GM15510 (cell line): ENCODE results near the gene NLRX1.

ENCODE experiments used
- POLR2A ChIP-seq: IDR thresholded peaks from 3 replicates; pipeline ENCODE4 v1.6.1; 2011; ENCODE audit warnings: borderline replicate concordance; ENCODE audit not compliant: insufficient read length; ENCODE audit errors: extremely low read depth

Gene NLRX1, protein sequence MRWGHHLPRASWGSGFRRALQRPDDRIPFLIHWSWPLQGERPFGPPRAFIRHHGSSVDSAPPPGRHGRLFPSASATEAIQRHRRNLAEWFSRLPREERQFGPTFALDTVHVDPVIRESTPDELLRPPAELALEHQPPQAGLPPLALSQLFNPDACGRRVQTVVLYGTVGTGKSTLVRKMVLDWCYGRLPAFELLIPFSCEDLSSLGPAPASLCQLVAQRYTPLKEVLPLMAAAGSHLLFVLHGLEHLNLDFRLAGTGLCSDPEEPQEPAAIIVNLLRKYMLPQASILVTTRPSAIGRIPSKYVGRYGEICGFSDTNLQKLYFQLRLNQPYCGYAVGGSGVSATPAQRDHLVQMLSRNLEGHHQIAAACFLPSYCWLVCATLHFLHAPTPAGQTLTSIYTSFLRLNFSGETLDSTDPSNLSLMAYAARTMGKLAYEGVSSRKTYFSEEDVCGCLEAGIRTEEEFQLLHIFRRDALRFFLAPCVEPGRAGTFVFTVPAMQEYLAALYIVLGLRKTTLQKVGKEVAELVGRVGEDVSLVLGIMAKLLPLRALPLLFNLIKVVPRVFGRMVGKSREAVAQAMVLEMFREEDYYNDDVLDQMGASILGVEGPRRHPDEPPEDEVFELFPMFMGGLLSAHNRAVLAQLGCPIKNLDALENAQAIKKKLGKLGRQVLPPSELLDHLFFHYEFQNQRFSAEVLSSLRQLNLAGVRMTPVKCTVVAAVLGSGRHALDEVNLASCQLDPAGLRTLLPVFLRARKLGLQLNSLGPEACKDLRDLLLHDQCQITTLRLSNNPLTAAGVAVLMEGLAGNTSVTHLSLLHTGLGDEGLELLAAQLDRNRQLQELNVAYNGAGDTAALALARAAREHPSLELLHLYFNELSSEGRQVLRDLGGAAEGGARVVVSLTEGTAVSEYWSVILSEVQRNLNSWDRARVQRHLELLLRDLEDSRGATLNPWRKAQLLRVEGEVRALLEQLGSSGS

DNA sequence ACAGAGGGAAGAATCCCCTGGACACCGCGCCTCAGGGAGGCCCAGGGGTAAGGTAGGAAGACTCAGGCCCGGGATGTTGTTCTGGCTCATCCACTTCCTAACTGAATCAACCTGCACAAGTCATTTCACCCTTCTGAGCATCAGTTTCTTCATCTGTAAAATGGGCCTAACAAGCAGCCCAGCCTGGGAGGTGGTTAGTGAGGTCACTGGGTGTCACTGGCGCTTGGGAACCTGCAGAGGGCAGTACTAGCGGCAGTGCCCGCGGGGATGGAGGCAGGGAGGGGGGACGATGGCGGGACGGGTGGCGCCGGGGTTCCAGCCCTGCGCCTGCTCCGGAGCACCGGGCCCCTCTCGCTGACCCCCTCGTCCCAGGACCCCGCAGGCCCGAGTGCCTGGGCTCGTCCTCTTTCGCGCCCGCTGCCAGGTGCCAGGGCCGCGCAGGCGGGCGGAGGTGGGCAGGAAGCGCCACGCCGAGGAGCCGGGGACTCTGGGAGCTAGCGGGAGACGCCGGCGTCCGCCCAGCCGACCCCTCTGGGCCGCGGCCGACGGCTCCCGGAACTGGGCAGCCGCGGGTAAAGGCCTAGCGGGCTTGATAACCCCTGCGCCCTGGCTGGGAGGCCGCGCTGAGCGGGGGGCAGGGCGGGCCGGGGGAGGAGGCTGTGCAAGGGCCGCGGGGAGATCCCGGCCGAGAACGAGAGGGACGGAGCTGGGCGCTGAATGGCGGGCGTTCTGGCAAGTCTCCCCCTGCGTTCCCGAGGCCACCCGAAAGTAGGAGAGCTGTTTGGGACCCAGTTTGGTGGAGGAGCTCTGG lies at the start of gene NLRX1:
Gene NLRX1, plus strand, starts transcription at position 255 of the 811 bp plus-strand sequence. CDS start 2,679 bp downstream, outside the sequence.
- TF ChIP-seq POLR2A: peak; percentile 83

DNA sequence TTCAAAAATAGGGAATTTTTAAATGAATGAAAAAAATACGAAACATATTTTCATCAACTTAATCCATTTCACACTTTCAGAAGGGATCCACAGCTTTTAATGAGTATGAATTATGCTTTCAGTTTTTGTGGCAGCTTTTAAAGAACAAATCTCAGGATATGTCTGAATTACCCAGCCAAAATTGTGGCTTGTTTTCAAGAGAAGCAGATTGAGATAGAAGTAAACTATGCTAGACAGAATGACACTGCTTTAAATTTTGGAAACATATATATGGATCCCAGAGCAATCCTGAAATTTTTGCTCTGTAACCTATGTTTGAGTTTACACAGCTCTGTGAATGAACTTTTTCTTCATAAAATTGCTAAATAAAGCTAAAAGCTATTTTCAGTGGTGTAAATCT lies 49.6 kb upstream of the NLRX1 start:
- TF ChIP-seq POLR2A: no peak

DNA sequence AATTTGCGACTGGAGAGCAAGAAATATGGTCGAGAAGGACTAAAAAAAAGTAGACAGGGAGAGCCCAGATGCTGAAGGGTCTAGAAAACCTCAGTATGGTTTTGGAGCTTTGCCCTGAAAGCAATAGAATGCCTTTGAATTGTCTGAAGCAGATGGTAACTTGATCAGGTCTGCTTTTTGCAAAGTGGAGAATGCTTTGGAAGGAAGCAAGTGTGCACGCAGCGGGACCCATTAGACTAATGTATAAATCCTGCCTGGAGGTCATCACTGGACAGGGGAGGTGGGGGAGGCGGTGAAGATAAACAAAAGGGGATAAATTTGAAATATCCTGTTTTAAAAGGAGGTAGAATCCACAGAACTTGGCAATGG lies 47.9 kb upstream of the NLRX1 start:
- no peak for TF ChIP-seq POLR2A

DNA sequence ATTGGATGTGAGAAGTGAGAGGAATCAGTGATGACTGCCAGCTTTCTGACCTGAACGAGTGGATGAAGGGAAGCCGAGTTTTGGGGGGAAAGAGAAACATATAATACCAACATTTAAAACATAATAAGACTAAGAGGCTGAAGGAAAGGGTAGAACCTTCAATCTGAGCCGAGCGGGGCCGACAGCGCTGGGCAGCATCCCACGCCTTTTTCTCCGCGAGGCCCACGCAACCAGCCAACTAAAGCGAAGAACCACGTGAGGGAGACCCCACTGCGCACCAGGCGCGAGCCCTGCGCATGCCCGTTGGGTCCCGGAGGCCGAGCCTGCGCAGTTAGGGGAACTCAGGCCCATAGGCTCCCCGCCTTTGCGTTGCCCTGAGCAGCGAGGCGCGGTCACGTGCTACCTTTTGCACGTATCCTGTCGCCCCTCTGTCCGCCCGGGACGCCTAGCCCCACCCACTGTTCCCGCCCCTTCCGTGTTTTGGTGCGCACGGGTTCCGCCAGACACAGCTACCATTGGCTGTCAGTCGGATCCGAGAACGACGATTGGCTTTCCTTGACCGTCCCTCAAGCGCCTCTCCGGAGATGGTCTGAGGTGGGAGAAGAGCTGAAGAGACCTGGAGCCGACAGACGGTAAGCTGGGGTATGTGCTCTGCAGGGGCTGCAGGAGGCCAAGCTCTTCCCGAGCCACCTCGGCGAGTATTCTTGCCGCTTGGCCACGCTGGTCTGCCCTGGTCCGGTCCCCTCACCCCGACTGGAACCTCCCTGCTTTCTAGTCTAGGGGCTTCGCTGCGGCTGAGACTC lies 47.3 kb upstream of the NLRX1 start, which contains the start of gene HINFP:
Gene HINFP, plus strand, starts transcription at position 573 of the 803 bp plus-strand sequence. CDS start 5,365 bp downstream, outside the sequence.
- peak; percentile 70 for TF ChIP-seq POLR2A

DNA sequence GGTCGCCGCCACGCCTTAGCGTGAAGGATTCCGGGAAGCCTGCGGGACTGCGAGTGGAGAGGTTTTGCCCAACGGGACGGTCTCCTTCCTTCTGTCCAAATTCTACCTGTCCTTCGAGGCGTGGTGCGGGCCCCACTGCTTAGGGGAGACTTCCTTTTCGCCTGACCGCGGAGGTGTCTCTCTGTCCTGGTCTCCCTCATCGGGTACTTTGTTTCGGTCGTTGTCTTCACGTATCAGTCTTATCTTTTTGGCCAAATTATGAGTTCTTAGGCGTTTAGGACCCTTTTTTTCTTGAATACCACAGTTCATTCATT lies 46.8 kb upstream of the NLRX1 start:
- no peak for TF ChIP-seq POLR2A

DNA sequence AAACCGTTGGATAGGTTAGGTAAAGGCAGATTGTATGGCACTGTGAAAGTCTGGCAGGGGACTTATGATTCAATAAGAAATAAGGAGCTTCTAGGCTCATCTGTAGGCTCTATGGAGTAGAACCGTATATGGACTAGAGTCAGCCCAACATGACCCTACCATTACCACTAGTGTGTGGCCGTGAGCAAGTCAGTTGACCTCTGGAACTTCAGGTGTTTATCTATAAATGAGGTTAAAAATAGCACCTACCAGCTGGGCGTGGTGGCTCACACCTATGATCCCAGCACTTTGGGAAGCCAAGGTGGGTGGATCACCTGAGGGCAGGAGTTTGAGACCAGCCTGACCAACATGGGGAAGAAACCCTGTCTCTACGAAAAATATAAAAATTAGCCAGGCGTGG lies 42.7 kb upstream of the NLRX1 start:
- no peak for TF ChIP-seq POLR2A

DNA sequence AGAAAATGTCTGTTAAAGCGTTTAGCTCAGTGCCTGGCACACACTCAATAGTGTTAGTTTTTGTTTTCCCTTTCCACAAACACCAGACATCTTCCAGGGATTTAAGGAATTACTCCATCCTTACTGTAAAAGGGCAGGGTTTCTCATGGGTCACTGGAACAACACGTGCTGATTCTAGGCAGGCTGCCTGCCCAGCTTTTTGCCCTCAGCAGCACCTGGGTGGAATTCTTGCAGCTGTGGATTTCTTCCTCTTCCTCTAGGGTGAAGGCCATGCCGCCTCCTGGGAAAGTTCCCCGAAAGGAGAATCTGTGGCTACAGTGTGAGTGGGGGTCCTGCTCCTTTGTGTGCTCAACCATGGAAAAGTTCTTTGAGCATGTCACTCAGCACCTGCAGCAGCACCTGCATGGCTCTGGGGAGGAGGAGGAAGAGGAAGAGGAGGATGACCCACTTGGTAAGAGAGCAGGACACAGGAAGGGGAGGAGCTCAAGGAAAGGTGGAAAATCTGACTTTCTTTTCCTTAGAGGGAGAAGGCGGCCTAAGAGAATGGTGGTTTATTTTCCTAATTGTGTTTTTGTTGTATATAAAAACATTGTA lies 41.8 kb upstream of the NLRX1 start:
- TF ChIP-seq POLR2A: no peak

DNA sequence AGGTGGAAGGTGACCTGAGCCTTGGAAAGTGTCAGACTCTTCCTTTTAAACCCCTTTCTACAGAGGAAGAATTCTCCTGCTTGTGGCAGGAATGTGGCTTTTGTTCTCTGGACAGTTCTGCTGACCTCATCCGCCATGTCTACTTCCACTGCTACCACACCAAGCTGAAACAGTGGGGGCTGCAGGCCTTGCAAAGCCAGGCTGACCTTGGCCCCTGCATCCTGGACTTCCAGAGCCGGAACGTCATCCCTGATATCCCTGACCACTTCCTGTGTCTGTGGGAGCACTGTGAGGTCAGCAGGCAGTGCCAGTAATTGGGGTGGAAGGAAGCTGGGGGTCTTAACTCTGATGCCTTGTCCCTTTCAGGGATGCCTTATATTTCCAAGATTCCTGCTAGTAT lies 37.9 kb upstream of the NLRX1 start:
- no peak for TF ChIP-seq POLR2A

DNA sequence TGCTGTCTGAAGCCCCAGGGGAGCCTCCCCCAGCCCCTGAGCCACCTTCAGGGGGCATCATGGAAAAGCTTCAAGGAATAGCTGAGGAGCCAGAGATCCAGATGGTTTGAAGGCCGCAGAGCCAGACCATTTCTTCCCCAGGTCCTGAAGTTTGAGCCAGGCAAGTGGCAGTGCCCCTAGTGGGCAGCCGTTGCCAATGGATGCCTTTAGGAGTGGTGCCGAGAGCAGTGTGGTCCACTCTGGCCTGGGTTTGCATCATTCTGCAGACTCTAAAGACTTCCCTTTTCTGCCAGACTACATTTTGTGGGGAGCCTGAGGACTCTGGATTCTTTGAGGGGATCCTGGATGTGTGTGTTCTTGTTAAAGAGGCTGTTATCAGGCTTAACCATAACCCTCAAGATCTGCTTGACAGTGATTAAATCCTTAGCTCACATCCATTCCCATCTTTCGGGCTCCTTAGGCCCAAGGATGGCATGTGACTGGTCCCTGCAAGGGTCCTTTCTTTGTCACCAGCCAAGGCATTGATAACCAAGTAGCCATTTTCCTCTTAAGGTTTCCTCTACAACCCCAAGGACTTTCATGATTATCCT lies 34.0 kb upstream of the NLRX1 start:
- TF ChIP-seq POLR2A: no peak

DNA sequence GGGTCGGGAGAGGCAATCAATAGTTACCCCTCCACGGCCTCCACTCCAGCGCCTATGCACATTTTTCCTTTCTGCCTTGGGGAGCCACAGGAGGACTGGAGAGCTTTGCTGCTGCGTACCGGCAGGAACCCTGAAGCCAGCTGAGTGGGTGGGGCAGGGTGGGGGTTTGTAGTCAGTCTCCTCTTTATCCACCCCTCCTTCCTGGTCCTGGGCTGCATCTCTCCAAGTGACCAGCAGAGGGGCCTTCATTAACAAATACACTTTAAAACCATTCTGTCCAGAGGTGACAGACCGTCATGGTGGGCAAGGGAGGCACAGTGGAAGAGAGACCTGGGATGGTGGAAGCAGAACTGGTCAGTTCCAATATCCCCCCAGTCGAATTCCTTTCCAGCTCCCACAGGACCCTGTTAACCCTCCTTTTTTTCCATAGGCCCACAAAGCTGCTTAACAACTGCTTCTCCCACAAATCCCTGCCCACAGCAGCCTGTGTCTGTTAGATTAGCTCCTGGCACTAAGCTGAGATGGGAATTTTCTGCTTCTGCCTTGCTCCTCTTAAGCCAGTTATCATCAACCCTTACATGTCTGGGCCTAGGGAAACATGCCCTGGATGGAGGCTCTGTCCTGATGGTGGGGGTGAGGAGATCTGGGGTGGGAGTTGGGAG lies 23.6 kb upstream of the NLRX1 start:
- no peak for TF ChIP-seq POLR2A

DNA sequence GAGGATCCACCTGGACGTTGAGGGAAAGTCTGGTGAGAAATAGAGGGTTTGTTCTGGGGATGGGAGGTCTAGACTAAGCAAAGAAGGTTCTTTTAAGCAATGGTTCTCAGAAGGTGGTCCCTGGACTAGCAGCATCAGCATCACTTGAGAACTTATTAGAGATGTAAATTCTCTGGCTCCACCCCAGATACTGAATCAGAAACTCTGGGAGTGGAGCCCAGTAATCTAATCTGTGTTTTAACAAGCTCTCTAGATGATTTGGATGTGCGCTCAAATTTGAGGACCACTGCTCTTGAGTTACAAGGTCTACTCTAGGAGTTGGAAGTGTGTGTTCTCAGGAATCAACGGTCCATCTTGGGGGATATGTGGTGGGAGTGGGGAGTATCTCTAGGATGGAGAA lies 23.0 kb upstream of the NLRX1 start:
- no peak for TF ChIP-seq POLR2A

DNA sequence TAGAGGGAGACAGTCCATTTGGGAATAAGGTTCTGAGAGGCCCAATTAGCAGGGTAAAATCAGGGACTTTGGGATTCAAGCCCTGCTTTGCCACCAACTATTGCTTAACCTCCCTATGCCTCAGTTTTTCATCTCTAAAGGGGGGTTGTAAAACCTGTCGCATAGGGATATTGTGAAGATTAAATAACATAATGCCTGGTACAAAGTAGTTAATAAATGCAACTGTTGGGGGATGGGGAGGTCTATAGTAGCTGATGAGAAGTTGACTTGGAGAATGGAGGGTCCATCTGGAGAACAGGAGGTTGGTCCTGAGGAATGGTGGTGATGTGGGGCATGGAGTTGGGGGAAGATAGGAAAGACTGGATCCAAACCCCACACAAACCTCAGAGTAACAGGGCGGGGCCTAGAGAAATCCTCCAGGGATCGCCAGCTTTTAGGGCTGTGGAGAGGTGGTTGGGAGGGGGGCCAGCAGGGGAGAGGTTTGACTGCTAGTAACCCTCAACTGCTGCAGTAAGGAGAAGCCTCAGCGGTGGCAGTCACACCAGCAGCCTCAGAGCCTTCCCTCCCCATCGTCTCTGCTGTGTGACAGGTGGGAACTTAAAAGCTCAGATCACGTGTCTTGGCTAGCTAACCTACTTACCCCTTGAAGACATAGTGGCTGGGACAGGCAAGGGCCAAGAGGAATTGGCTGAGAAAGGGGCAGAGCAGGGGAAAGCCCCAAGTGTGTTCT lies 20.8 kb upstream of the NLRX1 start:
- TF ChIP-seq POLR2A: no peak

DNA sequence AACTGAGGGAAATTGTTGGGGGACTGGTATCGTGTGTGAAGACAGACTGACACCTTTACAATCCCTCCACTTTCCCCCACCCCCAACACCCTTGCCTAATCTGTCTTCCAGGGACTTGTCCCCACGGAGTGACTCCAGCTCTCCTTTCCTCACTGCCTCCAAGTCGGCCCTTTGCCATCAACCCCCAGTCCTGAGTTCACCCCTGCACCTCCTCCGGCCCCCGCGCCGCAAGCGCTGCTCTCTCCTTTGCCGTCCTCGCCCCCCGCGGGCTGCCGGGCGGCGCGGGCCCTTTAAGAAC lies 19.9 kb upstream of the NLRX1 start:
- TF ChIP-seq POLR2A: no peak
